GM12872 (cell line): ENCODE data around the gene SESTD1.

Source experiments
- TF ChIP-seq, protein P1 (sequence below): IDR thresholded peaks from 3 replicates; pipeline ENCODE4 v1.5.1; 2011; ENCODE audit warnings: low read depth, mild to moderate bottlenecking, low read length, moderate library complexity; ENCODE audit not compliant: insufficient read depth

The SESTD1 gene

GRCh38 chr2:179107737-179108136 lies 156.9 kb downstream of the SESTD1 start:
- TF ChIP-seq, protein P1, sequence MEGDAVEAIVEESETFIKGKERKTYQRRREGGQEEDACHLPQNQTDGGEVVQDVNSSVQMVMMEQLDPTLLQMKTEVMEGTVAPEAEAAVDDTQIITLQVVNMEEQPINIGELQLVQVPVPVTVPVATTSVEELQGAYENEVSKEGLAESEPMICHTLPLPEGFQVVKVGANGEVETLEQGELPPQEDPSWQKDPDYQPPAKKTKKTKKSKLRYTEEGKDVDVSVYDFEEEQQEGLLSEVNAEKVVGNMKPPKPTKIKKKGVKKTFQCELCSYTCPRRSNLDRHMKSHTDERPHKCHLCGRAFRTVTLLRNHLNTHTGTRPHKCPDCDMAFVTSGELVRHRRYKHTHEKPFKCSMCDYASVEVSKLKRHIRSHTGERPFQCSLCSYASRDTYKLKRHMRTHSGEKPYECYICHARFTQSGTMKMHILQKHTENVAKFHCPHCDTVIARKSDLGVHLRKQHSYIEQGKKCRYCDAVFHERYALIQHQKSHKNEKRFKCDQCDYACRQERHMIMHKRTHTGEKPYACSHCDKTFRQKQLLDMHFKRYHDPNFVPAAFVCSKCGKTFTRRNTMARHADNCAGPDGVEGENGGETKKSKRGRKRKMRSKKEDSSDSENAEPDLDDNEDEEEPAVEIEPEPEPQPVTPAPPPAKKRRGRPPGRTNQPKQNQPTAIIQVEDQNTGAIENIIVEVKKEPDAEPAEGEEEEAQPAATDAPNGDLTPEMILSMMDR, result no peak

- TF ChIP-seq, protein P1, result no peak
Measured at GRCh38 chr2:179106676-179107428, 157.8 kb downstream of the SESTD1 start.

GRCh38 chr2:179106342-179106675 lies 158.3 kb downstream of the SESTD1 start:
- TF ChIP-seq, protein P1, result no peak

GRCh38 chr2:179104736-179105135 lies 159.9 kb downstream of the SESTD1 start:
- TF ChIP-seq, protein P1, result no peak

GRCh38 chr2:179098080-179098689 lies 166.4 kb downstream of the SESTD1 start:
- TF ChIP-seq, protein P1, result no peak

DNA sequence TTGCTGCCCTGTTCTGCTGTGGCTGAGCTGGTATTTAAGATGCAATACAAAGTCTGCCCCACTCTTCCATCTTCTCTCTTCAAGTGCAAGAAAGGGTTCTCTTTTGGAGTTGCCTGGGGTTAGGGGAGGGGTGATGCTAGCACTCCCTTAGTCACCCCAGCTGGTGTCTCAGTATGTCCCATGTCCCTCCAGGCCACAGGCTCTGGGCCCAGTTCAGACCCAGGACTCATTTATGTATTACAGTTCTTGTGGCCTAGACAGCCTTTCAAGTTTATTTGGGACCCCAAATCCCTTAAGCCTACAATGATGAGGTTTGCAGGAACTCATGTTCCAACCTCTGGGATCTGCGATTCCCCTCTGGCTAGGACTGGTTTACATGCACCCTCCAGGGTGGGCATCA lies 167.5 kb downstream of the SESTD1 start:
- TF ChIP-seq, protein P1, result no peak

DNA sequence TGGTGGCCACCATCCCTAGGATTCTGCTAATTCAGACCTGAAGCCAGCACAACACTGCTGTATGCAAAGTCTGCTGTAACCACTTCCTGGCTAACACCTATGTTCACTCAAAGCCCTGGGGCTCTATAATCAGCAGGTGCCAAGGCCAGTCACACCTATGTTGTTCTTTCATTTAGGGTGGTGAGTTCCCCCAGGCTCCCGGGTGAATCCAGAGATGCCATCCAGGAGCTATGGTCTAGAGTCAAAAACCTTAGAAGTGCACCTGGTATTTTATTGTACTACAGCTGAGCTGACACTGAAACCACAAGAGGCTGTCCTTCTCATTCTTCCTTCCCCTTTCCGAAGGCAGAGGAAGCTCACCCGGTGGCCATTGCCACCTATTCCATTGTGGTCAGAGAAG lies 168.5 kb downstream of the SESTD1 start:
- TF ChIP-seq, protein P1, result no peak
